ENCODE results near the gene UPF1. TPM values are rescaled to one million over a fixed set of nuclear protein-coding genes. Genes with fewer than 3 reads are reported as not detected.

Gene UPF1
- total RNA-seq, 2 donors from 2014 or later: 38.9 to 59.0 TPM

- no peak overlapping the region for H3K4me3 ChIP-seq
- no peaks in the 10 kb centered on the region for H3K9me3 ChIP-seq
- H3K27ac ChIP-seq: no peak overlapping the region
- WGBS, 2 donors: 7 to 11% methylated on average over 15 to 63 of the region's 65 CpGs
- peak; percentile 75 to 84 (median 78) for DNase-seq
- TF ChIP-seq POLR2A (IDR thresholded peaks at IDR 0.05) (no peak), CTCF (IDR thresholded peaks at IDR 0.05) (no peak)
- H3K36me3 ChIP-seq (replicated peaks in 1 of 2; ENCODE audit: insufficient read depth in 1 of 2, low read depth in 2 of 2): no peaks in the 10 kb centered on the region
- H3K27me3 ChIP-seq: peaks cover 16 to 35% of the 10 kb centered on the region in 2 donors
- peaks cover 39% of the 10 kb centered on the region for H3K4me1 ChIP-seq
- ATAC-seq: peak; percentile 74
- intact Hi-C loops (cut with DNase I): no loop called here
These were observed 46.3 kb upstream of the UPF1 start for GRCh38 chr19:18785179-18786124.

DNA sequence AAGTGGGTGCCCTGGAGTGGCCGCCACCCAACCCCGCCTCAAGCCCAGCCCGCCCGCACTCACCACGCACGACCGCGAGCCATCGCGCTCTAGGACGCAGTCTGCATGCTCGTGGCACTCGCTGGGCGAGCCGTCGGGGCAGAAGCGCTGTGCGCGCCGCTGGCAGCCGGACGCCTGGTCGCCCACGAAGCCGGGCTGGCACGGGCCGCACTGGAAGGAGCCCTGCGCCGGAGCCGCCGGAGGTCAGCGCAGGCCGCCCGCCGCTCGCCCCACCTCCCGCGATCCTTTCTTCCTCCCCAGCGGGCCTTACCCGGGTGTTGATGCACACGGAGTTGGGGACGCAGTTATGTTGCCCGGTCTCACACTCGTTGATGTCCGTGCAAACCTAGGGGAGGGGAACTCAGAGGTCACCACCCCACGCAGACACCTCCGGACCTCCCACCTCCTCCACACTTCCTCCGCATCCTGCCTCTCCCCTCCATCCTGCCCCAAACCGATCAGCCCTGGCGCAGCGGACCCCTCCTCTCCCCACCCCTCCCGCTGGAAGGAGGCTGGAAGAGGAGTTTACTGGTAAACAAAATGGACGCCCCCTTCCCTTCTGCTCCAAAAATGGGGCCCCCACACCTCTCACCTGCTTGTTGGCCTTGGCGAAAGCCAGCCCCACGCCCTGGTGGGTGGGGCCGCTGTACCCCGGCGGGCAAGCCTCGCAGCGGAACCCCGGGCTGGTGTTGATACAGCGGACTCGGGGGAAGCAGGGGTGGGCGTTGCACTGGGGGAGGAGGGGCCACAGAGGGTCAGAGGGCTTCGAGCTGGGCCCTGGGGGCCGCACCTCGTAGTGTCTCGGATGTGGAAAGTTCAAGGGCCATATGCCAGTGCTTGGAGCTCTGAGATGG, 43.0 kb upstream of the UPF1 start:
- no peak for DNase-seq
- Histone ChIP-seq H3K9me3 (no peaks in the 10 kb centered on the region), H3K36me3 (replicated peaks in 1 of 2; ENCODE audit: insufficient read depth in 1 of 2, low read depth in 2 of 2) (no peaks in the 10 kb centered on the region), H3K4me1 (peaks cover 47% of the 10 kb centered on the region), H3K27ac (no peak overlapping the region), H3K4me3 (no peak overlapping the region), H3K27me3 (peaks cover 16 to 43% of the 10 kb centered on the region in 2 donors)
- 3 to 4% methylated on average over 25 to 47 of the region's 68 CpGs for WGBS, 2 donors
- intact Hi-C loops (cut with DNase I): no loop called here
- TF ChIP-seq CTCF (IDR thresholded peaks at IDR 0.05) (no peak), POLR2A (IDR thresholded peaks at IDR 0.05) (no peak)
- no peak for ATAC-seq

GRCh38 chr19:18789422-18789869, 42.3 kb upstream of the UPF1 start:
- no peak for ATAC-seq
- Histone ChIP-seq H3K36me3 (replicated peaks in 1 of 2; ENCODE audit: insufficient read depth in 1 of 2, low read depth in 2 of 2) (no peaks in the 10 kb centered on the region), H3K4me1 (peaks cover 47% of the 10 kb centered on the region), H3K27ac (no peak overlapping the region), H3K9me3 (no peaks in the 10 kb centered on the region), H3K27me3 (peaks cover 16 to 43% of the 10 kb centered on the region in 2 donors), H3K4me3 (no peak overlapping the region)
- WGBS, 2 donors: 4% methylated on average over 38 of the region's 38 CpGs; no CpG with 5 or more reads in 1 of the 2 donors
- intact Hi-C loops (cut with DNase I): no loop called here
- DNase-seq: no peak
- TF ChIP-seq POLR2A (IDR thresholded peaks at IDR 0.05) (no peak), CTCF (IDR thresholded peaks at IDR 0.05) (no peak)

DNA sequence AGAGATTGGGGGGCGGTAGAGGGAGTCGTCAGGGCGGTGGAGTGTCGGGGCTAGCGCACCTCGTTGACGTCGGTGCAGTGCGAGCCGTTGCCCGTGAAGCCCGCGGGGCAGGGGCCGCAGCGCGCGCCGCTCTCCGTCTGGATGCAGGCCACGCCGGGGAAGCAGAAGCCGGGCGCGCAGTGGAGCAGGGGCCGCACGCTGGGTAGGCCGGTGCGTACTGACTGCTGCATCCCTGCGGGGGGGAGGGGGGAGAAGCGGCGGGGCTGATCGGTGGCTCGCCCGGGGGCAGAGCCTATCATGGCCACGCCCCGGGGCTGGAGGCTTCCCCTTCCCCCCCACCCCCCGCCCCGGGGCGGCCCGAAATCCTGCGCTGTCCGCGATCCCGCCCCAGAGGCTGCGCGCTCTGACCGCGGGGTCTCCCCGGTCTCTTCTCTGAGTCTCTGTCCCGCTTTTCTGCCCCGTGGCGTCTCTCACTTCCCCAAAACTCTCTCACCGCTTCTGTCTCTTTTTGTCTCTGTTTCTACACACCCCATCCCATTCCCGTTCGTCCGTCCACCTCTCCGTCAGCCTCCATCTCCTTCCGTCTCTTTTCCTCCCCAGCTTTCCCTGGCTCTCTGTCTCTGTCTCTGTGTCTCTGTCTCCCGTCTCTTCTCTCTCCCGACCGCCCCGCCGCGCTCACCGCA, 41.7 kb upstream of the UPF1 start:
- DNase-seq (peak in 3 of 4 donors; percentile 32 to 41 (median 40)), ATAC-seq (peak; percentile 12)
- Histone ChIP-seq H3K4me1 (peaks cover 44% of the 10 kb centered on the region), H3K9me3 (no peaks in the 10 kb centered on the region), H3K36me3 (replicated peaks in 1 of 2; ENCODE audit: insufficient read depth in 1 of 2, low read depth in 2 of 2) (no peaks in the 10 kb centered on the region), H3K4me3 (no peak overlapping the region), H3K27me3 (peaks cover 16 to 43% of the 10 kb centered on the region in 2 donors), H3K27ac (no peak overlapping the region)
- intact Hi-C loops (cut with DNase I): no loop called here
- no peak for TF ChIP-seq CTCF (IDR thresholded peaks at IDR 0.05)
- no peak for TF ChIP-seq POLR2A (IDR thresholded peaks at IDR 0.05)
- WGBS, 2 donors: 2 to 4% methylated on average over 19 to 64 of the region's 65 CpGs
